KOPT-K1 (cell line): Measurements from ENCODE around the gene MARCHF6.
A peak's percentile ranks its signal among the peaks of the same experiment; 100 is the strongest.
"Not testable (repeated sequence)": the region's sequence is repeated elsewhere in the genome, so short reads cannot be mapped to it uniquely, and the experiment has no call there.

ENCODE experiments used
- H3K27ac ChIP-seq: fragments of 200-600 bp; sonication (generic); 2 replicates; pipeline ENCODE4 v1.5.1; 2016; ENCODE audit warnings: antibody characterized with exemption, mild to moderate bottlenecking, low read depth, low read length; ENCODE audit not compliant: poor library complexity, severe bottlenecking
- H3K36me3 ChIP-seq: fragments of 200-600 bp; sonication (generic); 2 replicates; pipeline ENCODE4 v1.5.1; 2017; ENCODE audit warnings: antibody characterized with exemption, mild to moderate bottlenecking, low read length, moderate library complexity; ENCODE audit not compliant: insufficient read depth
- H3K9me3 ChIP-seq: fragments of 200-600 bp; sonication (generic); 2 replicates; pipeline ENCODE4 v1.5.1; 2017; ENCODE audit warnings: antibody characterized with exemption, low read length, mild to moderate bottlenecking; ENCODE audit not compliant: insufficient read depth, poor library complexity, severe bottlenecking

The MARCHF6 gene

DNA sequence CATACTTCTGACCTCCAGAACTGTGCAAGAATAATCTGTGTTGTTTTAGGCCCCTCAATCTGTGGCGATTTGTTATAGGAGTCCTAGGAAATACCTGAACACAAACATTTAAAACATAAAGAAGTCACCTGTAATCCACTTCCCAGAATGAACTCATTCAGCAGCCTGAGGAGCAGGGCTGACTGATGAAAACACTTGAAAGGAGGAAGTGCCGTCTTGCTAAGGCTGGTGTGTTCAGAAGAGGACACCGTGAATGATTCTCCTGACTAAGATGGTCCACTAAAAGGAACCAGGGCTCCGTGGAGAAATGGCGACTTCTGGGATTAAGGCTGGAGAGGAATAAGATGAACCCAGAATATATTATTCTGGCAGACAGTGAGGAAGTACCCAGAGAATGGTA, 18.7 kb upstream of the MARCHF6 start:
- H3K9me3 ChIP-seq, result no peaks in the 10 kb centered on the region
- H3K36me3 ChIP-seq, result no peaks in the 10 kb centered on the region
- H3K27ac ChIP-seq, result no peak overlapping the region

DNA sequence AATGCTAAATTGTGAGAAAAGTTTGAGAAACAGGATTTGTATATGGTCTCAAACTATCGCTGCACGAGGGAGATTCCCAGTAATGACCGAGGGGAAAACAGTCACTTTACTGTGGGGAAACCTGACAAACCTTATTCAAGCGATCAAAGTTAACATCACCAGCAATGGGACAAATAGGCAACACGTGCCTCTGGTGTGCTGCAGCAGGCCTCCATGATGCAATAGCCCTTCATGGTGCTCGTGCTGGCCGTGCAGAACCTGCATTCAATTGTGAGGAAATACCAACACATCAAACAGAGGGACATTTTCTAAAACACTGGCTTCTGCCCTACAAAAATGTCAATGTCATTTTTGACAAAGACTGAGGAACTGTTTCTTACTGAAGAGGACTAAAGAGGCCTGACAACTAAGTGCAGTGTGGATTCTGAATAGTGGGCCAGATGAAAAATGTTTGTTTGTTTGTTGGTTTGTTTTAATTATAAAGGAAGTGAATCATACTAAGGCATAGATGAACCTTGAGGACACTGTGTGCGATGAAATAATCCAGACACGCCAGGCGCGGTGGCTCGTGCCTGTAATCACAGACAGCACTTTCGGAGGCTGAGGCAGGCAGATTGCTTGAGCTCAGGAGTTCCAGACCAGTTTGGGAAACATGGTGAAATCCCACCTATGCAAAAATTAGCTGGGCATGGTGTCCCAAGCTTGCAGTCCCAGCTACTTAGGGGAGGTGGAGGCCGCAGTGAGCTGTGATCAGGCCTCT, 17.6 kb upstream of the MARCHF6 start:
- H3K36me3 ChIP-seq, result no peaks in the 10 kb centered on the region
- H3K9me3 ChIP-seq, result no peaks in the 10 kb centered on the region
- no peak overlapping the region for H3K27ac ChIP-seq

DNA sequence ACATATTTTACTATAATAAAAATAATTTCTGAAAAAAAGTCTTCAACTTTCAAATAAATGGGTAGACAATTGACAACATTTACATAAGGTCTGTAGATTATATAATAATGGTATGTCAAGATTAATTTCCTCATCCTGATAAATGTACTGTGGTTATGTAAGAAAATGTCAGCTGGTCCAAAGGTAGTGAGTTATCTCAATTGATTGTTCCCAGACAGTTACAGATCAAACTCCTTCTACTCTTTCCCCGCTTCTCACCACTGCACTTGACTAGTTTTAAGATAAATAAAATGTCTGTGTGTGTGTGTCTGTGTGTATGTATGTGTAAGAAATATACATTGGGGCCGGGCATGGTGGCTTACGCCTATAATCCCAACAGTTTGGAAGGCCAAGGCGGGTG, 16.4 kb upstream of the MARCHF6 start:
- Histone ChIP-seq H3K27ac (no peak overlapping the region), H3K9me3 (no peaks in the 10 kb centered on the region), H3K36me3 (no peaks in the 10 kb centered on the region)

DNA sequence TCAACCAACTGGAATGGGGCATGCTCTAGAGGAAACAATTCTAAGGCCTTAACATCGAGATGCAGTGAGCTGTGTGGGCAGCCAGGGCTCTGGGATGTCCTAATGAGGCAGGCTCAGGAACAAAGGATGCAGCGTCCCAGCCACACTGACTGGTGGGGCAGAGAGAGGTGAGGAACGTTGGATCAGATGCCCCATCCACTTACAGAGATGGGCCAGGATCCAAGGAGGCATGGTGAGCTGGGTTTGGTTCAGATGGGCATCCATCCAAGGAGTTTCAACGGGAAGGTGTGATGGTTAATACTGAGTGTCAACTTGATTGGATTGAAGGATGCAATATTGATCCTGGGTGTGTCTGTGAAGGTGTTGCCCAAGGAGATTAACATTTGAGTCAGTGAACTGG, 15.5 kb upstream of the MARCHF6 start:
- Histone ChIP-seq H3K27ac (no peak overlapping the region), H3K36me3 (no peaks in the 10 kb centered on the region), H3K9me3 (no peaks in the 10 kb centered on the region)

DNA sequence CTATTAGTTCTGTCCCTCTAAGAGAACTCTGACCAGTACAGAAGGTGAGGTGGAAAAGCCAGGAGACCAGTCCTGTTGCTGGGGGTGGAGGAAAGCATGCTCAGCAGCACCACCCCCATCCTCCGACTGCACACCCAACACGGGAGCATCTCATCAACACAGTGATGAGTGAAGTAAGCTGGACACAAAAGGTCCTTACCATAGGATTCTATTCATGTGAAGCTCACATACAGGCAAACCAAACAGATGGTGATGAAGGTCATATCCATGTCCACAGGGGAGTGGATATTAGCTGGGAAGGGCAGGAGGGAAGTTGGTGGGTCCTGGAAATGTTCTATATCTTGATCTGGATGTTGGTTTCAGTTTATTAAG, 14.8 kb upstream of the MARCHF6 start:
- Histone ChIP-seq H3K36me3 (no peaks in the 10 kb centered on the region), H3K9me3 (no peaks in the 10 kb centered on the region), H3K27ac (no peak overlapping the region)

DNA sequence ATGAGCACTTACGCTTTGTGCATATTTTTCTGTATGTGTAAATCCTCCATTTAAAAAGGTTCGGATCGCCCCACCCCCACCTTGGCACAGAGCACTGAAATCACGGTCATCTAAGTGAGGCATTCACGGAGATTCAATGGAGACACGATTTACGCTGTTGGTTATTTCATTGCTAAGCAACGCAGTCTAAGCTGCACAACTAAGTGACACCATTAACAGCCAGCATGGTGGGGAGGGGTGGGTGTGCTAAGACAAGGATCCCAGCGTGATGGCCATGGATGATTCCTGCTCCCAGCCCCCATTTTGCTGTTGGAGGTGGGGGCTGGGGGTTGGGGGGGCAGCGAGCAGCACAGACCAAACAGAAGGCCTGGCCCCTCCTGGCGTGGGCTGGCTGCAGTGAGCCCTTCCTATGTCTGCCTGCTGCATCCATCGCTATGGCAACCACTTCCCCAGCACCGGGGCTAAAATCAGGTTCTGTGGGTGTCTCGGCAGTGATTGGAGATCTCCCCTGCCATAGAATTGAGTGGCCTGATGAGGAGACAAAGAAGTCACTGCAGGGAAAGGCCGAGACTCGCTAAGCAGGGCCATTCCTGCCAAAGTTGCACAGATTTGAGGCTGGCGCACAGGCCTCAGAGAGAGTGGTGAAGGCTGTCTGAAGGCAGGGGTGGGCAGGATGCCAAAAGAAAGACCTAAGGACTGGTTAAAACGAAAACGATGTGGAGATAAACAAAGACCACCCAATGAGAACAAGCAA, 14.3 kb upstream of the MARCHF6 start:
- no peaks in the 10 kb centered on the region for H3K36me3 ChIP-seq
- H3K27ac ChIP-seq, result no peak overlapping the region
- no peaks in the 10 kb centered on the region for H3K9me3 ChIP-seq

DNA sequence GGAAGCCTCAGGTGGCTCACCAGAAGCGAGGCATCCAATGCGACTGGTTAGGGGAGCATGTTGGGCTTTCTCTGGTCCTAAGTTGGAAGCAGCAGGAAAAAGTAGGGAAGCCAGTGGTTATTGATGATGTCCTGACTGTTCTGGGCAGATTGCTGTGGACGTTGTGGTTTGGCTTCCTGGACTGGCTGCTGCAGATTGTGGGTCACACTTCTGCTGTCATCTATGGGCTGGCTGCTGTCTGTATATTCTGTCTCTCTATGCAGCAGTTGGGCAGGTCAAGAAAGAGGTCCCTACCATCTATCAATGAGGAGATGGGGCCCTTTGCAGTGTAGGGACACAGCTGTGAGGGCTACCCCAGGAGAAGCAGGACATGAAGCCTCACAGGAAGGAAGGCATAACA, 13.5 kb upstream of the MARCHF6 start:
- no peaks in the 10 kb centered on the region for H3K36me3 ChIP-seq
- no peak overlapping the region for H3K27ac ChIP-seq
- no peaks in the 10 kb centered on the region for H3K9me3 ChIP-seq

DNA sequence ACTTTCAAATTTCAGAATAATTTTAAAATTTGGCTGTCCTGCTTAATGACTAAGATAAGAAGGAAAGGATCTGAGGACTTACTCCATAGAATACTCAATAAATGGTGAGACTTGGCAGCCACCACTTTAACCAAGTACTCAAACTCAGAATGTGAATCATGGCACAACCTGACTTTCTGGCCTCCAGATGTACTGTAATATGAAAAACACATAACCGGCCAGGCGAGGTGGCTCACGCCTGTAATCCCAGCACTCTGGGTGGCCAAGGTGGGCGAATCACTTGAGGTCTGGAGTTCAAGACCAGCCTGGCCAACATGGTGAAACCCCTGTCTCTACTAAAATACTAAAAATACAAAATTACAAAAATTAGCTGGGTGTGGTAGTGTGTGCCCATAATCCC, 10.0 kb upstream of the MARCHF6 start:
- no peak overlapping the region for H3K27ac ChIP-seq
- H3K36me3 ChIP-seq, result no peaks in the 10 kb centered on the region
- no peaks in the 10 kb centered on the region for H3K9me3 ChIP-seq

DNA sequence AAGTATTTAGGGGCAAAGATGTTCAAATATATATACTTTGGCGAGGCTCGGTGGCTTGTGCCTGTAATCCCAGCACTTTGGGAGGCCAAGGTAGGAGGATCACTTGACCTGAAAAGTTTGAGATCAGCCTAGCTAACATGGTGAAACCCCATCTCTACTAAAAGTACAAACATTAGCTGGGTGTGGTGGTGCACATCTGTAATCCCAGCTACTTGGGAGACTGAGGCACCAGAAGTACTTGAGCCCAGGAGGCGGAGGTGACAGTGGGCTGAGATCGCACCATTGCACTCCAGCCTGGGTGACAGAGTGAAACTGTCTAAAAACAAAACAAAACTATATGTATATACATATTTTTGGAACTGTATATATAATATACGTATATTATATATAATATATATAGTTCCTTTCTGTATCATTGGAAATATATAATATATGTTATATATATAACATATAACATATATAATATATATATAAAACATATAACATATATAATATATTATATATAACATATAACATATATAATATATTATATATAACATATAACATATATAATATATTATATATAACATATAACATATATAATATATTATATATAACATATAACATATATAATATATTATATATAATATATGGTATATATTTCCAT, 8.9 kb upstream of the MARCHF6 start:
- H3K27ac ChIP-seq, H3K36me3 ChIP-seq, H3K9me3 ChIP-seq: not testable (repeated sequence)

DNA sequence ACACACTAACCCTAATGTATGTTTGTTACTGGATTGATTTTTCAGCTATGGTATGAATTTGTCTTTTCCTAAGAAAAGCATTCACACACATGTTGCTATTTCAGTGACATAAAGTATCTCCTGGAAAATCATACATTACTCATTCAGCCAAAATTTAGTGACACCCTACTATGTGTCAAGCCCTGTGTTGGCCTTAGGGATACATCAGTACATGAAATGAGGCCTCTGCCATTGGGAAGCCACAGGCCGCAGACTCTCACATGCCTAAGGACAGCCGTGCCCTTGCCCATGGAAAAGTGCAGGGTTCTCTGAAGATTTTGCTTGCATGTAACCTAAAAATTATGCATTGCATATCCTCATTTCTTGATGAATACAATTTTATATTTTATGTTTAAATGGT, 5.2 kb upstream of the MARCHF6 start:
- no peak overlapping the region for H3K27ac ChIP-seq
- H3K36me3 ChIP-seq, result no peaks in the 10 kb centered on the region
- no peaks in the 10 kb centered on the region for H3K9me3 ChIP-seq

DNA sequence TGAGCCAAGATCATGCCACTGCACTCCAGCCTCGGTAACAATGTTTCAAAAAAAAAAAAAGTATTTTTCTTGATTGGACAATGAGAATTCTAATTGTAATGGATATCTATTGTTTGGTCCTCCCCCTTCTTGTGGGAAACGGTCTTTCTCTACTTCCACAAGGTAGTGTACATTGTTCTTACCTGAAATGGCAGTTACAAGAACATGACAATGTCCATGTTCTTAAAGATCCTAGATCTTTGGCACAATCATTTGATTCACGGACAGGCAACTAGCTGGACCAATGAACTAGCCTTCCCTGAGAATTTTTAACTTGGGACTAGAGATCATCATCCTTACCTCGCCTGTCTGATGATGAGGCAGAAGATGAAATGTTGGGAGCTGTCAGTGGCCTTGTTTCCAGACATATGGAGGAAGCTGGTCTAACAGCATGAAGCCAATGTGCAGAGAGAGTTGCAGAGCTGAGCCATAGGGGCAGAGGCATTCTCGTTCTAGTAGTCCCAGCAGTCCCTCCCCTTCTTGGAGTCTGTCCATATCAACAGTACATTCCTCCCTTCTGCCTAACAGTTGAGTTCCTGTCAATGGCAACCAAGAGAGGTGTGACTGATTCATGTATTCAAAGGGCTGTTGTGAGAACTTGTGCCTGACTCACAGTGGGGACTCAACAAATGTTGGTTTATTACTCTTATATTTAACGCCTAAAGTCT, 2.1 kb upstream of the MARCHF6 start:
- Histone ChIP-seq H3K9me3 (no peaks in the 10 kb centered on the region), H3K27ac (no peak overlapping the region), H3K36me3 (no peaks in the 10 kb centered on the region)

DNA sequence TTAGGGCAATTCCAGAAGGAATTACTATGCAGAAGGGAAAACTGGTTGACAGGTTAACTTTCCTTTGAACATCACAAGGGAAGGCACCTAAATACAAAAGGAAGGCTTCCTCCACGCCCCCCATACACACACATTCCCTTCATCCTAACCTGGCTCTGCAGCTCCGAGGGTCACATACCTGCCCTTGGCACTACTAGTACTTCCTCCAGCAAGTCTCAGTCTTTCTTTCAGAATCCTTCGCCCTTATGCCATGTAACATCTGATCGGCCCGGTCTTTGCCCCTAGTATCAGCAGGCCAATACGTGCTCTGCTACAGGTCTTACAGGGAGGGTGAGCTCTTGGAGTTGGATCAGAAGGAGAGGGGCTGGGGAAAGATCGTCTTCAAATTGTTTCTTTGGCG, 1.6 kb upstream of the MARCHF6 start:
- Histone ChIP-seq H3K36me3 (no peaks in the 10 kb centered on the region), H3K9me3 (no peaks in the 10 kb centered on the region), H3K27ac (no peak overlapping the region)

DNA sequence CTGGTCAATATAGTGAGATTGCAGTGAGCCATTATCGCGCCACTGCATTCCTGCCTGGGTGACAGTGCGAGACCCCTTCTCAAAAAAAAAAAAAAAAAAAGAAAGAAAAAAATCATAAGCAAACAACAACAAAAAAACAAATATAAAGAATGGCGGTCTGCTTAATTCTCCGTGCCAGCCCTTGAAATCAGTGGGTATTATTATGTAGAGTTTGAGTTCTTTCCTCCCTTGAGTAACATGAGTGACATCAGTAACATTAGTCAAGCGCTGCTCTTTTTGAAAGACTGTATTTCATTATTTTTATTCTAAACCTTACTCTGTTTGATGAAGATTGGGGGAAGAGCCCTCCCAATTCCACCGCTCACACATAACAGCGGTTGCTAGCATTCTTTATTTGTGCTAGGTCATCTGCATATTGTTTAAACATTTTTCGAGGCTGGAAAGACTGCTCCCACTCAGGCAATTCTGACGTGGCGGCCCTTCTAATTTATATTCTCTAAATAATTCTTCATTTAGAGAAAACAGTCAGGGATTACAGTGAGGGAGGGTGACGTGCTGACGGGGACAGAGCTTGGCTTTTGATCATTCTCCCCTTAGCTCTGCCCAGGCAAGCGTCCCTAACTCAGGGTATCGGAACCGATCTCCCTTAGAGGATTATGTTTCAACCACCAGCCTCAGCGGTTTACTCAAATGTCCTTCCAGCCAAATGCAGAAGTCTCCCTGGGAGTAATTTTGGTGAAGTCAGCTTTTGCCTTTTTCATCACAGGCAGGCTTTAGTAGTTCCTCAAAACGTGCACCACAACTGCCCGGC, 860 bp upstream of the MARCHF6 start:
- H3K36me3 ChIP-seq, result no peaks in the 10 kb centered on the region
- peak overlapping the region; percentile 86 for H3K27ac ChIP-seq
- H3K9me3 ChIP-seq, result no peaks in the 10 kb centered on the region

DNA sequence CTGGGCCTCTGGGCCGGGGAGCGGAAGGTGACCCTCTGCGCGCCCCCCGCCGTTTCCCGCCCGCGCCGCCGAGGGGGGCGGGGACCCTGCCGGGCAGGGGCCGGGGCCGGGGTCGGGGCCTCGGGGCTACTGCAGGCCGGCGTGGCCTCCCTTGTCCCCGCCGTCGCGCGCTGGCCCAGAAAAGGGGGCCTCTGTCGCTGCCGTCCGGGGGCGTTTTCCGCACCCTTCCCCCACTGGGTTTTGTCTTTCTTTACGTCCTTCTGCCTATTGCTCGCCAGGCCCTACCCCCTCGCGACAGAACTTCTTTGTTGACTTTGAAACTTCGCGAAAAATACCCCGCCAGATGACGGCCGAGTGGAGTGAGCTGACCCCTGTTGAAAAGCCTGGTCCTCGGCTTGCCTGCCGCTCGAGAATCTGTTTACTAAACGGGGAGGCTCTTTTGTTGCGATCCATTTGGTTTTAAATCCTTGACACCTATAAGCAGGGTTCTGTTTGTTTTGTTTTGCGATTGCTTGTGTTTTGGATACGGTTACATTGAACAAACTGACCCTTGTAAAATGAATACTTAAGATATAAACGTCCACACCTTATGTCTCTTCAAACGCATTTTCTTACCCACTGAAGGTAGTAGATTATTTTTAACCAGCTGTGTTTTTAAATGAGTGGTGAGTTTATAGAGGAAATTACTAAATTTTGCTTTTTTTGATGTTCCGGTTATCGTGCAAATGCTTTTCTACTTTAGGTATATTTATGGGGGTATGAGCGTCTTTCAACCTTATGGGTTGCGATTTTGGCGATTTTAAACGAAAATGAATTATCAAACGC, 765 bp downstream of the MARCHF6 start:
- no peaks in the 10 kb centered on the region for H3K9me3 ChIP-seq
- H3K36me3 ChIP-seq, result no peaks in the 10 kb centered on the region
- H3K27ac ChIP-seq, result peak overlapping the region; percentile 86
